ENCODE data around the gene BCAP31. TPM values are rescaled to one million over a fixed set of nuclear protein-coding genes. Genes with fewer than 3 reads are reported as not detected.
A peak's percentile ranks its signal among the peaks of the same experiment; 100 is the strongest.

Gene BCAP31
- total RNA-seq, 1 donor: 111 TPM

DNA sequence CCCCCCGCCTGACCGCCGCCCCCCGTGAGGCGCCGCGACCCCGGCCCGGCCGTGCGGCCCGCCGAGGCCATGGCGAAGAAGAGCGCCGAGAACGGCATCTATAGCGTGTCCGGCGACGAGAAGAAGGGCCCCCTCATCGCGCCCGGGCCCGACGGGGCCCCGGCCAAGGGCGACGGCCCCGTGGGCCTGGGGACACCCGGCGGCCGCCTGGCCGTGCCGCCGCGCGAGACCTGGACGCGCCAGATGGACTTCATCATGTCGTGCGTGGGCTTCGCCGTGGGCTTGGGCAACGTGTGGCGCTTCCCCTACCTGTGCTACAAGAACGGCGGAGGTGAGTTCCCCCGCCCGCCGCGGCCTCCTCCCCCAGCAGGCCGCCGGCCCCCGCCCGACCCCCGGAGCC, 35.7 kb downstream of the BCAP31 start:
- H3K4me3 ChIP-seq (ENCODE audit: low read depth, low read length): peak overlapping the region; percentile 62
- TF ChIP-seq, protein P1, sequence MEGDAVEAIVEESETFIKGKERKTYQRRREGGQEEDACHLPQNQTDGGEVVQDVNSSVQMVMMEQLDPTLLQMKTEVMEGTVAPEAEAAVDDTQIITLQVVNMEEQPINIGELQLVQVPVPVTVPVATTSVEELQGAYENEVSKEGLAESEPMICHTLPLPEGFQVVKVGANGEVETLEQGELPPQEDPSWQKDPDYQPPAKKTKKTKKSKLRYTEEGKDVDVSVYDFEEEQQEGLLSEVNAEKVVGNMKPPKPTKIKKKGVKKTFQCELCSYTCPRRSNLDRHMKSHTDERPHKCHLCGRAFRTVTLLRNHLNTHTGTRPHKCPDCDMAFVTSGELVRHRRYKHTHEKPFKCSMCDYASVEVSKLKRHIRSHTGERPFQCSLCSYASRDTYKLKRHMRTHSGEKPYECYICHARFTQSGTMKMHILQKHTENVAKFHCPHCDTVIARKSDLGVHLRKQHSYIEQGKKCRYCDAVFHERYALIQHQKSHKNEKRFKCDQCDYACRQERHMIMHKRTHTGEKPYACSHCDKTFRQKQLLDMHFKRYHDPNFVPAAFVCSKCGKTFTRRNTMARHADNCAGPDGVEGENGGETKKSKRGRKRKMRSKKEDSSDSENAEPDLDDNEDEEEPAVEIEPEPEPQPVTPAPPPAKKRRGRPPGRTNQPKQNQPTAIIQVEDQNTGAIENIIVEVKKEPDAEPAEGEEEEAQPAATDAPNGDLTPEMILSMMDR (IDR thresholded peaks at IDR 0.05; ENCODE audit: insufficient read depth, low read length): no peak
- DNase-seq (ENCODE audit: low read depth): no peak

- TF ChIP-seq, protein P1 (IDR thresholded peaks at IDR 0.05; ENCODE audit: insufficient read depth, low read length): no peak
- DNase-seq (ENCODE audit: low read depth): no peak
- no peak overlapping the region for H3K4me3 ChIP-seq (ENCODE audit: low read depth, low read length)
Measured at GRCh38 chrX:153688071-153688470, 36.1 kb downstream of the BCAP31 start.

GRCh38 chrX:153687121-153688039, 36.8 kb downstream of the BCAP31 start, which contains the start of gene SLC6A8:
TSS of gene SLC6A8 (plus strand) at chrX:153687926. CDS start at chrX:153688575, 649 bp downstream.
- H3K4me3 ChIP-seq (ENCODE audit: low read depth, low read length): peak within 1 kb of the TSS; percentile 62
- peak; percentile 52 for DNase-seq (ENCODE audit: low read depth)
- TF ChIP-seq, protein P1 (IDR thresholded peaks at IDR 0.05; ENCODE audit: insufficient read depth, low read length): peak; percentile 26

GRCh38 chrX:153686711-153687110, 37.5 kb downstream of the BCAP31 start:
- DNase-seq (ENCODE audit: low read depth): no peak
- H3K4me3 ChIP-seq (ENCODE audit: low read depth, low read length): no peak overlapping the region
- TF ChIP-seq, protein P1 (IDR thresholded peaks at IDR 0.05; ENCODE audit: insufficient read depth, low read length): no peak

GRCh38 chrX:153685751-153686696, 38.2 kb downstream of the BCAP31 start:
- TF ChIP-seq, protein P1 (IDR thresholded peaks at IDR 0.05; ENCODE audit: insufficient read depth, low read length): no peak
- H3K4me3 ChIP-seq (ENCODE audit: low read depth, low read length): no peak overlapping the region
- no peak for DNase-seq (ENCODE audit: low read depth)

DNA sequence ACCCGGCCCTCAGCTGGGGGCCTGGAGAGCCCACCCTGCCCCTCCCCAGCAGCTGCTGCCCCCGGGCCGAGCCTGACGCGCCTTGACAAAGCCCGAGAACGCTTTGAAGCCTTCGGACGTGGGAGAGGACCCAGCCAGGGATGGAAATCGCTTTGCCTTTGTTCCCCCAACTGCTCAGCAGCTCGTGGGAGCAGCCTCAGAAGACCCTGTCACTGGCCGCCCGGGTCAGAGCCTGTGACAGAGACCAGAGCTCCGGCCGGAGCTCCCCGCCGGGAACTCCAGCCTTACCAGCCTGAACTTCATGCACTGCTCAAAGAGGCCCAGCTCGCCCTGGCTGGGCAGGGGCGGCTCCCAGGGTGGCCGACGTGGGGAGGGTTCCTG, 39.0 kb downstream of the BCAP31 start:
- DNase-seq (ENCODE audit: low read depth): no peak
- no peak overlapping the region for H3K4me3 ChIP-seq (ENCODE audit: low read depth, low read length)

More for the DNA sequence above, 39.0 kb downstream of the BCAP31 start:
- TF ChIP-seq, protein P1 (IDR thresholded peaks at IDR 0.05; ENCODE audit: insufficient read depth, low read length): no peak
